ENCODE measurements around the gene SUPV3L1. TPM values are rescaled to one million over a fixed set of nuclear protein-coding genes. Genes with fewer than 3 reads are reported as not detected.

Gene SUPV3L1
- total and polyA plus RNA-seq, 10 of the 15 experiments (the other 5 are each of a cell fraction or from before 2014, with no cell fraction given), result 18.4 to 57.8 (median 44.2) TPM

- TF ChIP-seq USF1 (IDR thresholded peaks at IDR 0.05; ENCODE audit: borderline replicate concordance, extremely low read length, insufficient read depth, low read depth, low read length), result no peak
- TF ChIP-seq NFYB (IDR thresholded peaks at IDR 0.05; ENCODE audit: insufficient read depth, low read depth, low read length), result no peak
Observed at GRCh38 chr10:69254877-69255276, 74.8 kb downstream of the SUPV3L1 start (continued).

Other genes with a start within 250 kb of the SUPV3L1 start
- 121 and 158 TPM in 2 replicates for gene DDX21, start 224.1 kb upstream of the SUPV3L1 start, total RNA-seq (2014; rRNA removed)
- 153 and 165 TPM in 2 replicates for gene DDX21, start 224.1 kb upstream of the SUPV3L1 start, total RNA-seq (2014; rRNA removed; fragmentation: Illumina TruSeq; extraction: Trizol)
- gene DDX21, start 224.1 kb upstream of the SUPV3L1 start, total RNA-seq (2021), result 122 and 129 TPM in 2 replicates
- gene DDX21, start 224.1 kb upstream of the SUPV3L1 start, polyA plus RNA-seq (2011; rRNA removed), result 120 and 162 TPM in 2 replicates
- 182 and 223 TPM in 2 replicates for gene DDX21, start 224.1 kb upstream of the SUPV3L1 start, polyA plus RNA-seq (2014; fragmentation: Illumina TruSeq; extraction: Trizol)
- 10 to 100 TPM; 80.8 to 88.5 TPM for gene DDX21, start 224.1 kb upstream of the SUPV3L1 start, polyA plus RNA-seq (2014; fragmentation: Nextera tagmentation; extraction: Ambion mirVana)
- gene DDX21, start 224.1 kb upstream of the SUPV3L1 start, polyA plus RNA-seq (2014; rRNA removed), result 95.6 and 112 TPM in 2 replicates
- gene DDX21, start 224.1 kb upstream of the SUPV3L1 start, polyA plus RNA-seq (2016; fragmentation: Nextera tagmentation; extraction: Ambion mirVana), result 10 to 100 TPM; 41.1 to 47.8 TPM
- 16.3 and 19.2 TPM in 2 replicates for gene KIFBP, start 191.4 kb upstream of the SUPV3L1 start, total RNA-seq (2014; rRNA removed)
- 19.9 and 21.0 TPM in 2 replicates for gene KIFBP, start 191.4 kb upstream of the SUPV3L1 start, total RNA-seq (2014; rRNA removed; fragmentation: Illumina TruSeq; extraction: Trizol)
- 14.9 and 16.0 TPM in 2 replicates for gene KIFBP, start 191.4 kb upstream of the SUPV3L1 start, total RNA-seq (2021)
- 20.0 and 28.8 TPM in 2 replicates for gene KIFBP, start 191.4 kb upstream of the SUPV3L1 start, polyA plus RNA-seq (2011; rRNA removed)
- 25.0 and 39.2 TPM in 2 replicates for gene KIFBP, start 191.4 kb upstream of the SUPV3L1 start, polyA plus RNA-seq (2014; fragmentation: Illumina TruSeq; extraction: Trizol)
- 10 to 100 TPM in 1 of 2 experiments, 1 to 10 TPM in 1; 8.6 to 10.0 TPM for gene KIFBP, start 191.4 kb upstream of the SUPV3L1 start, polyA plus RNA-seq (2014; fragmentation: Nextera tagmentation; extraction: Ambion mirVana)
- 14.3 and 17.3 TPM in 2 replicates for gene KIFBP, start 191.4 kb upstream of the SUPV3L1 start, polyA plus RNA-seq (2014; rRNA removed)
- 10 to 100 TPM; 28.7 to 29.5 TPM for gene KIFBP, start 191.4 kb upstream of the SUPV3L1 start, polyA plus RNA-seq (2016; fragmentation: Nextera tagmentation; extraction: Ambion mirVana)
- 782 and 1,043 TPM in 2 replicates for gene SRGN, start 92.1 kb upstream of the SUPV3L1 start, total RNA-seq (2014; rRNA removed)
- 937 and 1,023 TPM in 2 replicates for gene SRGN, start 92.1 kb upstream of the SUPV3L1 start, total RNA-seq (2014; rRNA removed; fragmentation: Illumina TruSeq; extraction: Trizol)
- gene SRGN, start 92.1 kb upstream of the SUPV3L1 start, total RNA-seq (2021), result 658 and 735 TPM in 2 replicates
- gene SRGN, start 92.1 kb upstream of the SUPV3L1 start, polyA plus RNA-seq (2011; rRNA removed), result 2,414 and 3,245 TPM in 2 replicates
- gene SRGN, start 92.1 kb upstream of the SUPV3L1 start, polyA plus RNA-seq (2014; fragmentation: Illumina TruSeq; extraction: Trizol), result 1,121 and 1,510 TPM in 2 replicates
- gene SRGN, start 92.1 kb upstream of the SUPV3L1 start, polyA plus RNA-seq (2014; fragmentation: Nextera tagmentation; extraction: Ambion mirVana), result 1,000 to 10,000 TPM; 1,115 to 1,176 TPM
- gene SRGN, start 92.1 kb upstream of the SUPV3L1 start, polyA plus RNA-seq (2014; rRNA removed), result 687 and 833 TPM in 2 replicates
- gene SRGN, start 92.1 kb upstream of the SUPV3L1 start, polyA plus RNA-seq (2016; fragmentation: Nextera tagmentation; extraction: Ambion mirVana), result 100 to 1,000 TPM; 382 to 384 TPM
- gene VPS26A, start 56.1 kb upstream of the SUPV3L1 start, total RNA-seq (2014; rRNA removed), result 17.2 and 19.2 TPM in 2 replicates
- 16.8 and 17.0 TPM in 2 replicates for gene VPS26A, start 56.1 kb upstream of the SUPV3L1 start, total RNA-seq (2014; rRNA removed; fragmentation: Illumina TruSeq; extraction: Trizol)
- gene VPS26A, start 56.1 kb upstream of the SUPV3L1 start, total RNA-seq (2021), result 26.4 and 29.0 TPM in 2 replicates
- 24.7 and 44.2 TPM in 2 replicates for gene VPS26A, start 56.1 kb upstream of the SUPV3L1 start, polyA plus RNA-seq (2011; rRNA removed)
- 31.0 and 44.8 TPM in 2 replicates for gene VPS26A, start 56.1 kb upstream of the SUPV3L1 start, polyA plus RNA-seq (2014; fragmentation: Illumina TruSeq; extraction: Trizol)
- 10 to 100 TPM; 21.3 to 30.9 TPM for gene VPS26A, start 56.1 kb upstream of the SUPV3L1 start, polyA plus RNA-seq (2014; fragmentation: Nextera tagmentation; extraction: Ambion mirVana)
- gene VPS26A, start 56.1 kb upstream of the SUPV3L1 start, polyA plus RNA-seq (2014; rRNA removed), result 22.4 and 23.3 TPM in 2 replicates
- gene VPS26A, start 56.1 kb upstream of the SUPV3L1 start, polyA plus RNA-seq (2016; fragmentation: Nextera tagmentation; extraction: Ambion mirVana), result 10 to 100 TPM; 70.9 to 72.3 TPM
- gene HKDC1, start 40.1 kb downstream of the SUPV3L1 start, total RNA-seq (2014; rRNA removed), result 0.34 TPM in 1 of 2 replicates, not detected in the other
- gene HKDC1, start 40.1 kb downstream of the SUPV3L1 start, total RNA-seq (2014; rRNA removed; fragmentation: Illumina TruSeq; extraction: Trizol), result 0.13 and 0.28 TPM in 2 replicates
- gene HKDC1, start 40.1 kb downstream of the SUPV3L1 start, total RNA-seq (2021), result 0.13 and 0.37 TPM in 2 replicates
- gene HKDC1, start 40.1 kb downstream of the SUPV3L1 start, polyA plus RNA-seq (2011; rRNA removed), result 0.04 TPM in 1 of 2 replicates, not detected in the other
- 0.04 TPM in 1 of 2 replicates, not detected in the other for gene HKDC1, start 40.1 kb downstream of the SUPV3L1 start, polyA plus RNA-seq (2014; fragmentation: Illumina TruSeq; extraction: Trizol)
- not detected for gene HKDC1, start 40.1 kb downstream of the SUPV3L1 start, polyA plus RNA-seq (2014; fragmentation: Nextera tagmentation; extraction: Ambion mirVana)
- 0.11 TPM in 1 of 2 replicates, not detected in the other for gene HKDC1, start 40.1 kb downstream of the SUPV3L1 start, polyA plus RNA-seq (2014; rRNA removed)
- gene HKDC1, start 40.1 kb downstream of the SUPV3L1 start, polyA plus RNA-seq (2016; fragmentation: Nextera tagmentation; extraction: Ambion mirVana), result not detected
- gene HK1, start 98.3 kb downstream of the SUPV3L1 start, total RNA-seq (2014; rRNA removed), result 51.3 and 52.9 TPM in 2 replicates
- 30.4 and 31.8 TPM in 2 replicates for gene HK1, start 98.3 kb downstream of the SUPV3L1 start, total RNA-seq (2014; rRNA removed; fragmentation: Illumina TruSeq; extraction: Trizol)
- 66.8 and 74.0 TPM in 2 replicates for gene HK1, start 98.3 kb downstream of the SUPV3L1 start, total RNA-seq (2021)
- gene HK1, start 98.3 kb downstream of the SUPV3L1 start, polyA plus RNA-seq (2011; rRNA removed), result 25.6 and 36.6 TPM in 2 replicates
- 55.6 and 59.2 TPM in 2 replicates for gene HK1, start 98.3 kb downstream of the SUPV3L1 start, polyA plus RNA-seq (2014; fragmentation: Illumina TruSeq; extraction: Trizol)
- gene HK1, start 98.3 kb downstream of the SUPV3L1 start, polyA plus RNA-seq (2014; fragmentation: Nextera tagmentation; extraction: Ambion mirVana), result 1 to 10 TPM; 3.4 to 6.6 TPM
- gene HK1, start 98.3 kb downstream of the SUPV3L1 start, polyA plus RNA-seq (2014; rRNA removed), result 40.3 and 43.4 TPM in 2 replicates
- gene HK1, start 98.3 kb downstream of the SUPV3L1 start, polyA plus RNA-seq (2016; fragmentation: Nextera tagmentation; extraction: Ambion mirVana), result 10 to 100 TPM; 75.7 to 77.3 TPM
- not detected in 2 replicates for gene TACR2, start 236.7 kb downstream of the SUPV3L1 start, total RNA-seq (2014; rRNA removed)
- not detected in 2 replicates for gene TACR2, start 236.7 kb downstream of the SUPV3L1 start, total RNA-seq (2014; rRNA removed; fragmentation: Illumina TruSeq; extraction: Trizol)
- gene TACR2, start 236.7 kb downstream of the SUPV3L1 start, total RNA-seq (2021), result not detected in 2 replicates
- not detected in 2 replicates for gene TACR2, start 236.7 kb downstream of the SUPV3L1 start, polyA plus RNA-seq (2011; rRNA removed)
- gene TACR2, start 236.7 kb downstream of the SUPV3L1 start, polyA plus RNA-seq (2014; fragmentation: Illumina TruSeq; extraction: Trizol), result not detected in 2 replicates
- not detected for gene TACR2, start 236.7 kb downstream of the SUPV3L1 start, polyA plus RNA-seq (2014; fragmentation: Nextera tagmentation; extraction: Ambion mirVana)
- gene TACR2, start 236.7 kb downstream of the SUPV3L1 start, polyA plus RNA-seq (2014; rRNA removed), result not detected in 2 replicates
- gene TACR2, start 236.7 kb downstream of the SUPV3L1 start, polyA plus RNA-seq (2016; fragmentation: Nextera tagmentation; extraction: Ambion mirVana), result under 1 TPM in 1 of 2 experiments, not detected in 1; 0.11 TPM

All from GM12878 (cell line).